ENCODE results near the gene LRRK1. TPM values are rescaled to one million over a fixed set of nuclear protein-coding genes. Genes with fewer than 3 reads are reported as not detected.

Gene LRRK1
- total and polyA plus RNA-seq, 2 of the 13 experiments (the other 11 are each of a cell fraction or from before 2014, with no cell fraction given): 0.13 to 1.2 TPM

DNA sequence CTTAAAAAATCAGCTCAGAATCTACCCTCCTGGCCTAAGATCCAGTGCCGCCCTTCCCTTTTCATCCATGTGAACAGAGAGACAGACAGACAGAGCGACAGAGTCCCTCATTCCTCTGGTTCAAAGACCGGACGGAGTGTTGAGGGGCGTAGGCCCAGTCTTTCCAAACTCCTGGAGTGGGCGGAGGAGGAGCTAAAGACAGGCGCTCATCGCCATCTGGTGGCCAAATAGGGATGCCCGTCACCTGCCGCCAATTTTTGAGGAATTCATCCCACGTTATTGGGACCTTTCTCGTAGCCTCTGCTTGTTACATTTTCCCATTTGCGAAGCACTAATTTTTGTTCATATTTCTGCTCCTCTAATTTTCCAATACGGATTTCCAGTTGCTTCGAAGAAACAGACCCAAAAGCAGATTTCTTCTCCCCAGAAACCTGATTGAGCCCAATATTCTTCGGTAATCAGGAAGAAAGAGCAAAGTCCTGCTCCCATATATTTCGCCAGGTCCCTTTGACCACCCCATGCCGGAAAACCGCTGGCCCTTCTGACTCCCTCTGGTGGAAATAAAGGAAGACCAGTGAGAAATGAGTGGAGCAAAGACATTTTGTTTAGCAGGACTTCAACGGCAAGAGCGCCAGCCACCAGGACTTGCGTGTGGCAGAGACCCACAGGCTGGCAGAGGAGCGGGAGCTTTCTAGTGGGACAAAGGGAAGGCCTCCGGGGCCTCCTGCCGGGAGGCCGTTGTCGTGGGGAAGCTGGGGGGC is 88.0 kb downstream of the LRRK1 start:
- Histone ChIP-seq H3K4me1 (ENCODE audit: insufficient read depth, low read length) (peaks cover 18% of the 10 kb centered on the region), H3K9me3 (ENCODE audit: low read length) (0 out of 2 replicates have a peak, but pooled peaks cover 6% of the 10 kb centered on the region), H3K4me2 (ENCODE audit: low read depth, low read length) (peak overlapping the region; percentile 83), H3K9ac (ENCODE audit: insufficient read depth, low read depth, low read length) (no peak overlapping the region), H3K4me3 (replicated peaks in 1 of 3; ENCODE audit: insufficient read depth in 1 of 3, low read depth in 2 of 3, low read length in 3 of 3) (peak overlapping the region; percentile 25 to 77 (median 68); a peak in 5 of 6 replicates), H4K20me1 (ENCODE audit: insufficient read depth, low read length) (no peaks in the 10 kb centered on the region), H3K27me3 (ENCODE audit: control insufficient read depth in 1 of 2, insufficient read depth in 2 of 2, low read length in 2 of 2) (peaks cover 2 to 21% of the 10 kb centered on the region in 2 experiments; a peak in 4 of 5 replicates), H2AFZ (ENCODE audit: low read length) (no peak overlapping the region), H3K36me3 (replicated peaks in 1 of 2; ENCODE audit: control insufficient read depth in 1 of 2, insufficient read depth in 2 of 2, low read length in 2 of 2) (no peaks in the 10 kb centered on the region), H3K27ac (ENCODE audit: extremely low read length, insufficient read depth, low read length) (no peak overlapping the region), H3K79me2 (ENCODE audit: insufficient read depth, low read length) (no peaks in the 10 kb centered on the region)
- in situ Hi-C loops (cut with HindIII; ENCODE audit: extremely low pct_ligation_motif_present, low pct_unique_long_range_greater_than_20kb) (loop anchor here (5.0 to 25.0 kb wide), 2 partner anchors 90 to 345 kb away; partner anchors contain the start of gene LRRK1), intact Hi-C loops (cut with micrococcal nuclease; ENCODE audit: unreplicated experiment) (loop anchor here (1.0 kb wide), 3 partner anchors 89 to 380 kb away; no protein-coding TSS in a partner anchor)
- DNase-seq (ENCODE audit: low spot score) (peak; percentile 68), FAIRE-seq (peak; percentile 86), ATAC-seq (peak; percentile 84)
- WGBS (ENCODE audit: low lambda C conversion rate): 12% methylated on average over 27 of the region's 27 CpGs
- ChIA-PET CTCF (ENCODE audit: low intra/inter-chr PET ratio, low total read pairs) (interaction anchor here (1.5 to 5.0 kb wide), 4 partner anchors 89 to 379 kb away, joined by 4 to 63 read pairs (median 10); partner anchors contain the start of gene LRRK1), POLR2A (no interaction called here)
- BruUV-seq (replicated peaks): no TSS peak
- TF ChIP-seq ATF3 (CRISPR knock-in tag; IDR thresholded peaks at IDR 0.05) (no peak), NAIF1 (CRISPR knock-in tag; IDR thresholded peaks at IDR 0.05; ENCODE audit: borderline replicate concordance) (no peak), ZNF383 (CRISPR knock-in tag; IDR thresholded peaks at IDR 0.05; ENCODE audit: borderline replicate concordance) (no peak), MTA1 (CRISPR knock-in tag; IDR thresholded peaks at IDR 0.05; ENCODE audit: borderline replicate concordance) (no peak), ZNF75D (CRISPR knock-in tag; IDR thresholded peaks at IDR 0.05; ENCODE audit: borderline replicate concordance) (no peak), ZNF556 (CRISPR knock-in tag; IDR thresholded peaks at IDR 0.05; ENCODE audit: borderline replicate concordance) (no peak), GABPB1 (CRISPR knock-in tag; IDR thresholded peaks at IDR 0.05) (no peak), ARNT (IDR thresholded peaks at IDR 0.05) (no peak), CAMTA2 (CRISPR knock-in tag; IDR thresholded peaks at IDR 0.05; ENCODE audit: borderline replicate concordance) (0 out of 2 replicates have a peak, but pooled peaks have one; percentile 26), KDM2A (CRISPR knock-in tag; IDR thresholded peaks at IDR 0.05; ENCODE audit: borderline replicate concordance, low read depth) (peak; percentile 55; the same call in 1 of the 2 replicates), SRSF4 (IDR thresholded peaks at IDR 0.05; ENCODE audit: low read depth, low read length, poor library complexity, severe bottlenecking) (no peak)
- TF ChIP-seq, protein P1, sequence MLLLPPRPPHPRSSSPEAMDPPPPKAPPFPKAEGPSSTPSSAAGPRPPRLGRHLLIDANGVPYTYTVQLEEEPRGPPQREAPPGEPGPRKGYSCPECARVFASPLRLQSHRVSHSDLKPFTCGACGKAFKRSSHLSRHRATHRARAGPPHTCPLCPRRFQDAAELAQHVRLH (CRISPR knock-in tag; IDR thresholded peaks at IDR 0.05; ENCODE audit: borderline replicate concordance, low read depth): no peak
- TF ChIP-seq, protein P2, sequence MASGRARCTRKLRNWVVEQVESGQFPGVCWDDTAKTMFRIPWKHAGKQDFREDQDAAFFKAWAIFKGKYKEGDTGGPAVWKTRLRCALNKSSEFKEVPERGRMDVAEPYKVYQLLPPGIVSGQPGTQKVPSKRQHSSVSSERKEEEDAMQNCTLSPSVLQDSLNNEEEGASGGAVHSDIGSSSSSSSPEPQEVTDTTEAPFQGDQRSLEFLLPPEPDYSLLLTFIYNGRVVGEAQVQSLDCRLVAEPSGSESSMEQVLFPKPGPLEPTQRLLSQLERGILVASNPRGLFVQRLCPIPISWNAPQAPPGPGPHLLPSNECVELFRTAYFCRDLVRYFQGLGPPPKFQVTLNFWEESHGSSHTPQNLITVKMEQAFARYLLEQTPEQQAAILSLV (CRISPR knock-in tag; IDR thresholded peaks at IDR 0.05; ENCODE audit: borderline replicate concordance): no peak
- TF ChIP-seq, protein P3, sequence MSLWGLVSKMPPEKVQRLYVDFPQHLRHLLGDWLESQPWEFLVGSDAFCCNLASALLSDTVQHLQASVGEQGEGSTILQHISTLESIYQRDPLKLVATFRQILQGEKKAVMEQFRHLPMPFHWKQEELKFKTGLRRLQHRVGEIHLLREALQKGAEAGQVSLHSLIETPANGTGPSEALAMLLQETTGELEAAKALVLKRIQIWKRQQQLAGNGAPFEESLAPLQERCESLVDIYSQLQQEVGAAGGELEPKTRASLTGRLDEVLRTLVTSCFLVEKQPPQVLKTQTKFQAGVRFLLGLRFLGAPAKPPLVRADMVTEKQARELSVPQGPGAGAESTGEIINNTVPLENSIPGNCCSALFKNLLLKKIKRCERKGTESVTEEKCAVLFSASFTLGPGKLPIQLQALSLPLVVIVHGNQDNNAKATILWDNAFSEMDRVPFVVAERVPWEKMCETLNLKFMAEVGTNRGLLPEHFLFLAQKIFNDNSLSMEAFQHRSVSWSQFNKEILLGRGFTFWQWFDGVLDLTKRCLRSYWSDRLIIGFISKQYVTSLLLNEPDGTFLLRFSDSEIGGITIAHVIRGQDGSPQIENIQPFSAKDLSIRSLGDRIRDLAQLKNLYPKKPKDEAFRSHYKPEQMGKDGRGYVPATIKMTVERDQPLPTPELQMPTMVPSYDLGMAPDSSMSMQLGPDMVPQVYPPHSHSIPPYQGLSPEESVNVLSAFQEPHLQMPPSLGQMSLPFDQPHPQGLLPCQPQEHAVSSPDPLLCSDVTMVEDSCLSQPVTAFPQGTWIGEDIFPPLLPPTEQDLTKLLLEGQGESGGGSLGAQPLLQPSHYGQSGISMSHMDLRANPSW (CRISPR knock-in tag; IDR thresholded peaks at IDR 0.05; ENCODE audit: borderline replicate concordance): no peak
